CD4-positive, alpha-beta T cell treated with Interleukin-21 for 1 hour (primary cell): ENCODE measurements around the gene PLA2G15.

Experiments
- DNase-seq: peaks from one replicate; pipeline ENCODE4 v3.0.0-alpha.2; 2020

Gene PLA2G15

GRCh38 chr16:68244903-68245853, at the start of gene PLA2G15:
Gene PLA2G15, plus strand, starts transcription at chr16:68245373. Its CDS starts 54 bp downstream, at chr16:68245427.
- peak; percentile 98 for DNase-seq

- DNase-seq = no peak
These were observed 47.9 kb upstream of the PLA2G15 start for GRCh38 chr16:68197250-68197649.

DNA sequence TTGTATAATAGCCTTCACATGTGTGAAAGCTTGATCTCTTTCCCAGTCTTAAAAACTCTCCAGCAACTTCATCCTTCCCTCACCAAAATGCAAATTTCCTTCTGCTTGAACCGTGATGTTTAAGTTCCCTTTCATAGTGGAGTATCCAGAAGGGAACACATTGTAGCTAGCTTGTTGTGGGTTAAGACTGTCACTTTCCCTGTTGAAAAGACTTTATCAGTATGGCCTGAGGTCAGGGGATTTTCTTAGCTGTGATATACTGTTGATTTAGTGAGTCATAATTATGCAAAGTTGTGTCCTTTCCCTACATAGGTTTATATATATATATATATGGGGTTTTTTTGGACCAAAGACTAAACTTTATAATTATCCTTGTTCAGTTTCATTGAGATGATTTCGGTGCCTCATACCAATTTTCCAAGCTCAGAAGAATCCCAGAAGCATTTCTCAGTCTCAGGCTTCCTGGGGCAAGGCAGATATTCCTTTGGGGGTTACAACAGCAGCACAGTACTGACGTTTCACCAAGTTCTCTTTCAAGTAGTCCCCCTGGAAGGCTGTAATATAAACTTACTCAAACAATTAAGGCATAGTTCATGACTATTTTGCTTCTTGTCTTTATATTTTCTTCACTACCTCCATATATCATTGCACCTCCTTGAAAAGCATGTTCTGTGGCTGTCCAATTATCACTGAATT, 44.9 kb upstream of the PLA2G15 start:
- DNase-seq = no peak

DNA sequence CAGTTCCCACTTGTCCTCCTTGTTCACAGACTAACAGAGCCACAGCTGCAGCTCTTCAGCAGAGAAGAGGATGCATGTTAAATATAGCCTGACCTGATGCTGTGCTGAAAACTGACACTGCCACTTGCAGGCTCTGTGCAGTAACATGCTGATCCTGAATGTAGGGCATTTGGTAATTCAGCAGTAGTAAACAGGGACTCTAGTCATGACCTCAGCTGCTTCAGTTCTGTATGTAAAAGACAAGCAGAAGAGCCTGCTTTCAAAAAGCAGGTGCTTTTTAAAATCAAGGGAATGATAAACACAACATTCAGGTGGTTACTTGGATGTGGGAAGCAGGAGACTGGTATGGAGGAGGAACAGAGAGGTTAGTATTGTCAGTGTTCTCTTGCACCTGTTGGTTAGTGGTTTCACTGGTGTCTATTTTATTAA, 43.1 kb upstream of the PLA2G15 start:
- no peak for DNase-seq

- DNase-seq = no peak
These were observed 38.9 kb upstream of the PLA2G15 start for GRCh38 chr16:68206245-68206644.

- no peak for DNase-seq
These were observed 30.4 kb upstream of the PLA2G15 start for GRCh38 chr16:68214726-68215125.

DNA sequence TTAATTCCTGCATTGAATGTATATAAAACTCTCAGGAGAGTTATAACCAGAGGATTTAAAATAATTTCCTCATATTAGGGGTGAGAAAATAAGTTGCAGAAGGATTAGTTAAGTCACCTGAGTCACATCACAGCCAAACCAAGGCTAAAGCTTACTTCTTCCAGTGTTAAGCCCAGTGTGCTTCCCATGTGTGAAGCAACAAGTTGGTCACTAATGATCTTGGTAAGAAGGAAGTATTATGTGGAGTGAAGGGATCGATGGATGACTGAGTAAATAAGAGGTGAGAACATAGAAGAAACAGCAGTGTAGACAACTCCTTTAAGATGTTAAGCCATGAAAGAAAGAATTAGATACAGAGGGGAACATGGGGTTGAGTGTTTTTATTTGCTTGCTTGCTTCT, 29.9 kb upstream of the PLA2G15 start:
- no peak for DNase-seq

- DNase-seq = no peak
These were observed 28.9 kb upstream of the PLA2G15 start for GRCh38 chr16:68216240-68216639.

- no peak for DNase-seq
These were observed 27.7 kb upstream of the PLA2G15 start for GRCh38 chr16:68217506-68217905.

GRCh38 chr16:68219725-68220351, 25.3 kb upstream of the PLA2G15 start:
- no peak for DNase-seq

DNA sequence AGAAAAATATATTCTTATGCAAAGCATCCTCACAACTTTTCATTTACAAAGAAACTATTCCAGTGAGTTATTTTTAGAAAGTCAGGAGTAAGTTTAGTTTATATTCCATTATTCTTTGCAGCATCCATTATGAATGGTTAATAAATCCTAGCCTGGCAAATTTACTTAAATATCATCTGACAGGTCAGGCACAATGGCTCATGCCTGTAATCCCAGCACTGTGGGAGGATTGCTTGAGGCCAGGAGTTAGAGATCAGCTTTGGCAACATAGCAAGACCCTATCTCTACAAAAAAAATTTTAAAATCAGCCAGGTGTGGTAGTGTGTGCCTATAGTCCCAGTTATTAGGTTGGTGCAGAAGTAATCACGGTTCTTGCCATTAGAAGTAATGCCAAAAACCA, 22.1 kb upstream of the PLA2G15 start:
- no peak for DNase-seq

- no peak for DNase-seq
These were observed 19.1 kb upstream of the PLA2G15 start for GRCh38 chr16:68226116-68226515.

DNA sequence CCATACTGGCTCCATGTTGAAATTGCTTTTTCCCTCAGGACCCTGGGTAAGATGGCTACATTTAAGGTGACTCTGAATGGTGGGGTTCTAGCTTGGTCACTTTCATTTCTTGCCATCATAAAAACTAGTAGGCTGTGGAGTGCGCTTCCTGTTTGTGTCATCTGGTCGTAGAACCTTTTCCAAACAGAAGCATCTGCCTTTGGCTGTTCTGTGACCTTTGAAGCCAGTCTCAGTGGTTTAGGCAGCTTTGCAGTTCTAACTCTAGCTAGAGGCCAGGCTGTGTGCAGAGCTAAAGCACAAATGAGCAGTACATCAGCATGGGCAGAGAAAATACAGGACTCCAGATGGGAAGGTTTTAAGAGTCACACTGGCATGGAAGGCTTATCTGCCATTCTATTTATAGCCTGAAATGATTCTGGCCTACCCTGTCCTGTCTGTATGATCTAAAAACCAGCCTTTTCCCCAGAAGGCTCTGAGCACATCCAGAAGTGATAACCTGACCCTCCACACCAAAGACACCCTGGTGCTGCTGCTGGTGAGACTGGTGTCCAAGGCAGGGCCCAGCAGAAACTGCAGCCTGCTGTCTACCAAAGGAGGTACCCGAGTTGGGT, 17.9 kb upstream of the PLA2G15 start:
- no peak for DNase-seq

- DNase-seq = no peak
These were observed 17.2 kb upstream of the PLA2G15 start for GRCh38 chr16:68227850-68228553.

DNA sequence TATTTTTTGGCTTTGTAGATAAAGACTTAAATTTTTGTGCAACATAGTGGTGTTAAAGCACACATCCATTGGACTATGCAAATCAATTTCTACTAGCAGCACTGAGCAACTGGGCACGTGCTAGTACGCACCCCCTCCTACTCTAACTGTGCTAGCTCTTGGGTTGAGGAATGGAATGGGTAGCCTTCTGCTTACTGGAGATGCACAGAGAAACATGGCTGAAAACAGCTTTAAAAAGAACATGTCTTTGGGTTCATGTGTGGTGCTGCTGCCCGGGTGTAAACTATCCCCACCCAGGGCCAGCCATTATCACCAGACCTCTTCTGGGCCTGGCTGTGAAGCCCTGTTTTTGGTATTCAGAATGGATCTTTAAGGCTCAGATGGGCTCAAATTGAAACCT, 16.5 kb upstream of the PLA2G15 start:
- DNase-seq = no peak

GRCh38 chr16:68229431-68230175, 15.6 kb upstream of the PLA2G15 start:
- peak; percentile 59 for DNase-seq

DNA sequence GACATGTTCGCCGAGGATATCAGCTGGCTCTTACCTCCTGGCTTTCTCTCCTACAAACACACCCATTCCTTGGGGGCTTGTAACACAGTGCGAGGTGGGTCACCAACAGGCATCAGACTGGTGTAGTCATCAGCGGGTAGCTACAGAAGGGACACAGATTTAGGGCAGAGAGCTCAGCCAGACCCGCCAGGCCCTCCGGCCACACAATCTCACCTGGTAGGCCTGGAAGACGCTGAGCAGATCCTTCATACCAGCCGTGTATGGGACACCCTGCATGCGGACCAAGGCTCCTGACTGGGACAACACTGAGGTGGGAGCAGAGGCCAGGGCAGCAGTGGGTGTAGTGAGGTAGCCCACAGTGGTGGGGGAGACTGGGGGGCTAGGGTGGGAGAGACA, 15.0 kb upstream of the PLA2G15 start:
- no peak for DNase-seq

DNA sequence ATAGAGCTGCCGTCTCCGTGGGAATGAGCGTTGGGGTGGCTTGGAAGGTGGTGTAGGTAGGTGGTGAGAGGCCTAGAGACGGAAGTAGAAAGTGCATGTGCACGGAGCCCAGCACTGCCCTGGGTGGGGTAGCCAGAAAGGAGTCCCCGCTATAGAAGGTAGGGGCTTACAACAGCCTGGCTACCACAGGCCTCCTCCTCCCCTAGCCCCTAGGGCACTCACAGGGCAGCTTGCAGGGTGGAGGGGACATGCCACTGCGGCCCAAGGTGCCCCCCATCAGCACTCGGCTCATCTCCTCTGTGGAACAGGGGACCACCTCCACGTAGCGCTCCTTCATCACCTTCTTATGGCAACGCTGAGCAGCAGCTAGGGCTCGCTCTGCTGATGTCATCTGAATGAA, 14.2 kb upstream of the PLA2G15 start:
- DNase-seq = no peak

GRCh38 chr16:68231384-68232136, 13.6 kb upstream of the PLA2G15 start:
- DNase-seq = no peak

- no peak for DNase-seq
These were observed 12.8 kb upstream of the PLA2G15 start for GRCh38 chr16:68232335-68232734.
